ENCODE measurements around the gene NKIRAS2.

Gene NKIRAS2

DNA sequence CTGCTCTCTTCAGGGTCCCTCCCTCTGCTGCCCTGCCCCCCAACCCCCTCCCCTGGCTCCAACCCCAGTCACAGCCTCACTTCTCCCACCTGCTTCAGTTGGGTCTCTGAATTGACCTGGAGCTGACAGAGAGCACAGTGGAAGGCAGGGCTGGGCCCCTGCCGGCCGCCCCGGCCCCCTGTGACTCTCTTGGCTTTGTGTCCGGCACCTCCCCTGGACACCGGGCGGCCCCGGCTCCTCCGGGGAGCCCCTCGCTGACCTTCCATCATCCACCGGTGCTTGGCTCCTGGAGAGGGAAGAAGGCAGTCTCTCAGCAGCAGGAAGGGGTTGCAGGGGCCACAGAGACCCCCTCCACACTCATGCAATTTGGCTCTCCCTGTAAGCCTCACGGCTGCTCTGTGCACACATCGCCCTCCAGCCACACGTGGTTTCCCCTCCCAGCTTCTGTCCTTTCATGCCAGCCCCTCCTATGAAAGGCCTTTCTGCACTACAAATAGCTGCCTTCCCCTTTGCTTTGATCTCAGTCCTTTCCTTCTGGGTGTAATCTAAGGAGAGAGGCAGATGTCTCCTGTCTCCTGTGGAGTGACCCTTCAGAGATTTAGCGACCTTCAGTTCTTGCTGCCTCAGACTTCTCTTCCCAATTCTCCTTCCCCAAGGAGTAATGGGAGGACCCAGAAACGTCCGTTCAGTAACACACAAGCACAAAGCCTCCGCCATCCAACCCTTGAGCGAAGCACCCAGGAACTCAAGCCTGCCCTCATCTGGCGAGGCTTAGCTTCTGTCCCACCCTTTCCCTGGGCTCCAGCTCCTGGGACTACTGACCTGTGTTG, 8.3 kb downstream of the NKIRAS2 start:
- Histone ChIP-seq H3K9me3 (ENCODE audit: insufficient read depth, low read length) (no peaks in the 10 kb centered on the region), H3K9ac (ENCODE audit: insufficient read length, low read depth) (peak overlapping the region; percentile 68), H3K36me3 (ENCODE audit: insufficient read depth, insufficient read length, low read length) (peaks cover 27% of the 10 kb centered on the region), H3K4me3 (ENCODE audit: insufficient read length, low read depth) (peak overlapping the region; percentile 27), H3K27me3 (ENCODE audit: insufficient read depth, insufficient read length) (no peaks in the 10 kb centered on the region), H3K4me1 (ENCODE audit: insufficient read depth, insufficient read length) (peaks cover 25% of the 10 kb centered on the region)
- TF ChIP-seq SUZ12 (IDR thresholded peaks at IDR 0.05; ENCODE audit: extremely low read depth, insufficient read depth, insufficient read length) (no peak), YY1 (IDR thresholded peaks at IDR 0.05; ENCODE audit: insufficient read depth, insufficient read length) (peak; percentile 14), ZNF274 (IDR thresholded peaks at IDR 0.05; ENCODE audit: low read depth, low read length) (no peak)
- no peak for DNase-seq (ENCODE audit: low read depth, low spot score)

DNA sequence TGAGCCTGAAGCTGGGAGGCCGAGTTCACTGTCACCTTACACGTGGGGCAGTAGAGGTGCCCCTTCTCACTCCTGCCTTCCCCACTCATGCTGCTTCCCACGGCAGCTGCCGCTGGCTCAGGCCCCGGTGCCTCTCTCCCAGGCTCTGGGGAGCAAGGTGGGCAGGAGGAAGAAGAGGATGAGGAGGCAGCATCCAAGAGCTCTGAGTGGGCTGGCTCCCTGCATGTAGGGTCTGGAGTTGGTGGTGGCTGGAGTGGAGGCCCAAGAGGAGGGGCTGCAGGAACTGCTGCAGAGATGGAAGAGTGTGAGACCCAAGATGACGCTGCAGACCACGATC, 8.9 kb downstream of the NKIRAS2 start:
- H3K36me3 ChIP-seq (ENCODE audit: insufficient read depth, insufficient read length, low read length) = peaks cover 21% of the 10 kb centered on the region
- peak overlapping the region; percentile 29 for H3K9ac ChIP-seq (ENCODE audit: insufficient read length, low read depth)
- no peaks in the 10 kb centered on the region for H3K27me3 ChIP-seq (ENCODE audit: insufficient read depth, insufficient read length)
- no peak overlapping the region for H3K4me3 ChIP-seq (ENCODE audit: insufficient read length, low read depth)
- no peak for DNase-seq (ENCODE audit: low read depth, low spot score)
- H3K4me1 ChIP-seq (ENCODE audit: insufficient read depth, insufficient read length) = peaks cover 21% of the 10 kb centered on the region
- TF ChIP-seq SUZ12 (IDR thresholded peaks at IDR 0.05; ENCODE audit: extremely low read depth, insufficient read depth, insufficient read length) (no peak), ZNF274 (IDR thresholded peaks at IDR 0.05; ENCODE audit: low read depth, low read length) (no peak)
- no peaks in the 10 kb centered on the region for H3K9me3 ChIP-seq (ENCODE audit: insufficient read depth, low read length)

DNA sequence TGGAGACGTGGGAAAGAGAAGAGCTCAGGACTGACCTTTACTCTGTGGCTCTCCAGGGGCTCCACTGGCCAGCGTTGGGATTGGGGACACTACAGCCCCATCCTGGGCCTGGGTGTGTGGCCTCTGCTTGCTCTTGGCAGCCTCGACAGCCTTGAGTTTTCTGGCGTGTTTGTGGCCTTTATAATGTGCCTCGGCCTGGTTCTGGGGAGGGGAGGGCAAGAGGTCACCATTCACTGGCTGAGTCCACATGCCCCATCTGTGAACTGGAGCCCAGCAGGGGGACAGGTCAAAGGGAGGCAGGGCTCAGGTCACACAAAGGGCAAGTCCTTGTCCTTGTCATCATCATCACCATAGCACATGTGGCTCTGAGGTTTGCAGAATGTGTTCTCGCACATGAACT, 11.7 kb downstream of the NKIRAS2 start:
- TF ChIP-seq ZNF274 (IDR thresholded peaks at IDR 0.05; ENCODE audit: low read depth, low read length) (no peak), YY1 (IDR thresholded peaks at IDR 0.05; ENCODE audit: insufficient read depth, insufficient read length) (no peak), SUZ12 (IDR thresholded peaks at IDR 0.05; ENCODE audit: extremely low read depth, insufficient read depth, insufficient read length) (no peak)
- no peak for DNase-seq (ENCODE audit: low read depth, low spot score)
- Histone ChIP-seq H3K9ac (ENCODE audit: insufficient read length, low read depth) (no peak overlapping the region), H3K36me3 (ENCODE audit: insufficient read depth, insufficient read length, low read length) (no peaks in the 10 kb centered on the region), H3K9me3 (ENCODE audit: insufficient read depth, low read length) (no peaks in the 10 kb centered on the region), H3K4me3 (ENCODE audit: insufficient read length, low read depth) (no peak overlapping the region), H3K27me3 (ENCODE audit: insufficient read depth, insufficient read length) (no peaks in the 10 kb centered on the region), H3K4me1 (ENCODE audit: insufficient read depth, insufficient read length) (peaks cover 19% of the 10 kb centered on the region)

DNA sequence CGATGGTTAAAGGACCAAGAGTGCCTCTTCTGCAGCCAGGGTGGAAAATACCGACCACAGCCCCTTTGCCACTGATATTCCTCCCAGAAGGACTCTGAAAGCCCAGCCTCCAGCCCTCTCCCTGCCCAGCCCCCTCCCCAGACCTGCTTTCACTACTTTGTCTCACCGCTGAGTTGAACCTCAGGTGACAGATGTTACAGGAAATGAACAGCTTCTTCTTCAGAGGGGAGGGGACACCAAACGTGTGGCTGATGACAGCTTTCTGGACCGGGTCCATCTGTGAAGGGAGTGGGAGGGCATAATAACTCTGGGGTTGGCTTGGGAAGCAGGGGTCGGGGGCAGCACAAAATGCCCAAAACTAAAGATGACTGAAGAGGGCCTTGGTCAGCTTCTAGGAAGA, 14.2 kb downstream of the NKIRAS2 start:
- no peaks in the 10 kb centered on the region for H3K27me3 ChIP-seq (ENCODE audit: insufficient read depth, insufficient read length)
- no peak overlapping the region for H3K9ac ChIP-seq (ENCODE audit: insufficient read length, low read depth)
- no peak for DNase-seq (ENCODE audit: low read depth, low spot score)
- no peak for TF ChIP-seq YY1 (IDR thresholded peaks at IDR 0.05; ENCODE audit: insufficient read depth, insufficient read length)
- no peak for TF ChIP-seq SUZ12 (IDR thresholded peaks at IDR 0.05; ENCODE audit: extremely low read depth, insufficient read depth, insufficient read length)
- TF ChIP-seq ZNF274 (IDR thresholded peaks at IDR 0.05; ENCODE audit: low read depth, low read length) = no peak
- H3K4me3 ChIP-seq (ENCODE audit: insufficient read length, low read depth) = no peak overlapping the region
- H3K9me3 ChIP-seq (ENCODE audit: insufficient read depth, low read length) = no peaks in the 10 kb centered on the region
- no peaks in the 10 kb centered on the region for H3K36me3 ChIP-seq (ENCODE audit: insufficient read depth, insufficient read length, low read length)
- peaks cover 13% of the 10 kb centered on the region for H3K4me1 ChIP-seq (ENCODE audit: insufficient read depth, insufficient read length)

DNA sequence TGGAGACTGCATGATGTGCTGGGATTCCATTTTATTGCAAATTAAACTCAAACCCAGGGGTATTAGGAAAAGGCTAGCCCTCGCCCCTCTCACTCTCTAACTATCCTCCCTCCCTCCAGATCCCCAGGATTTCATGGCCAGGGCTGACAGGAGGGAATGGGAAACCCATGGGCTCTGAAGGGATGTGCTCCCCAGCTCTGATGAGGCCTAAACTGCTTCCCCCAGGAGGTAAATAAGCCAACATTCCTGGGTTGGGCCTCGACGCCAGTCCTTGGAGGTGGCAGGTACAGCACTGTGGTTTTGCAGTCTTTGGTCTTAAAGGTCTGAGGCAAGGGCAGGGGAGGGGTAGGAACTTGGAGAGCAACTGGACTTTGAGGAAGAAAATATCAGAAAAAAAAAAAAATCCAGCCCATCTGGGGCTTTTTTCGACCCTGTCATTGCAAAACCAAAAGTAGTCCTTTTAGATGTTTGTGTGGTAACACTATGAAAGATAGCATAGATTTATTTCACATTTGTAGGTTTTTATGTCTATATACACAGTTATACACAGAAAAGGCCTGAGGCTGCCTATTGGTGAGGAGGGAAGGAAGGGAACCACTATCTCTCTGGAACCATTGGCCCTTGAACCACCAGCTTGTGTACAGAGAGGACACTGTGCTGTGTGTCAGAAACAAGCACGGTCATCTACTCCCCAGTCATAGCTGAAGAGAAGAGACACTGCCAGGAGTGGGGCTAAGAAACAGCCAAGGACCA, 18.5 kb downstream of the NKIRAS2 start:
- DNase-seq (ENCODE audit: low read depth, low spot score) = no peak
- no peak overlapping the region for H3K4me3 ChIP-seq (ENCODE audit: insufficient read length, low read depth)
- H3K9me3 ChIP-seq (ENCODE audit: insufficient read depth, low read length) = no peaks in the 10 kb centered on the region
- no peak overlapping the region for H3K9ac ChIP-seq (ENCODE audit: insufficient read length, low read depth)
- H3K4me1 ChIP-seq (ENCODE audit: insufficient read depth, insufficient read length) = peaks cover 25% of the 10 kb centered on the region
- H3K27me3 ChIP-seq (ENCODE audit: insufficient read depth, insufficient read length) = no peaks in the 10 kb centered on the region
- TF ChIP-seq YY1 (IDR thresholded peaks at IDR 0.05; ENCODE audit: insufficient read depth, insufficient read length) (no peak), SUZ12 (IDR thresholded peaks at IDR 0.05; ENCODE audit: extremely low read depth, insufficient read depth, insufficient read length) (no peak), ZNF274 (IDR thresholded peaks at IDR 0.05; ENCODE audit: low read depth, low read length) (no peak)
- no peaks in the 10 kb centered on the region for H3K36me3 ChIP-seq (ENCODE audit: insufficient read depth, insufficient read length, low read length)

DNA sequence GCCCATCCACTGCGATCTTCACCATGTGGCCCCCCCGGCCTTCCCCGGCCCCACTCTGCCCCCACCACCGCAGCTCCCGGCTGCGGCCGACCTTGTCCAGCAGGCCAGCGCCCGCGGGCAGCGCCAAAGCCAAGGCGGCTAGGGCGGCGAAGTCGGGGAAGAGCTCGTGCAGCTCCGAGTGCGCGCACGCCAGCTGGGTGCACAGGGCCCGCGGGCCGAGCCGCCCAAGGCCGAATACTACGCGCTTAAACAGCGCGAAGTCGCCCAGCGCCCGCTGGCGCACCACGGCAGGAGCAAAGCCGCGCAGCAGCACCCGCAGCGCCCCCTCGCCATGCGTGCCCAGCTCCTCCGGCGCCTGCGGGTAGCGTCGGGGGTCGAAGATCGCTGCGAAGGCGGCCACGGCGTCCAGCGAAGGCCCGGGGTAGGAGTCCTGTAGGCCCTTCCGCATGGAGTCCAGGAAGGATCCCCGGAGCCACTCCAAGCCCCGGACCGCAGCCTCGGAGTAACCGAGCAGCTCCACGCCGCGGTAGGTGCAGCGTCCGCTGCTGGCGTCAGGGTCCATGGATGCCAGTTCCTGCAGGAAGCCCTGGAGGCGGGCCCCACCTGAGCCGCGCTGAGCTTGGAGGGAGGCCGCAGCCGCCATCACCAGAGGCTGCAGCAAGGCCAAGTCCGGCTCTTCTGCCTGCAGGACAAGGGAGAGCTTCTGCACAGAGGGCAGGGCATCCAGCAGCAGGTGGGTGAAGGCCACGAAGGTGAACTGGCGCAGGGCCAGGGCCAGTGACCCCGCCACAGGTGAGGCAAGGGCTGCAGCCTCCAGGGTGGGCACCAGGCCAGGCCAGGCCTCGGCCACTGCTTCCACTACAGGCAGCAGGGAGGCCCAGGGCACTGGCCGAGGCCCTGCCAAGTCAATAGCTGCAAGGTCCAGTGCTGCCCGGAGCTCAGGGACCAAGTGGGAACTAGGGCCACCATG, 20.2 kb downstream of the NKIRAS2 start:
- Histone ChIP-seq H3K36me3 (ENCODE audit: insufficient read depth, insufficient read length, low read length) (no peaks in the 10 kb centered on the region), H3K4me1 (ENCODE audit: insufficient read depth, insufficient read length) (peaks cover 21% of the 10 kb centered on the region), H3K27me3 (ENCODE audit: insufficient read depth, insufficient read length) (no peaks in the 10 kb centered on the region), H3K4me3 (ENCODE audit: insufficient read length, low read depth) (no peak overlapping the region), H3K9ac (ENCODE audit: insufficient read length, low read depth) (no peak overlapping the region), H3K9me3 (ENCODE audit: insufficient read depth, low read length) (no peaks in the 10 kb centered on the region)
- no peak for DNase-seq (ENCODE audit: low read depth, low spot score)
- TF ChIP-seq YY1 (IDR thresholded peaks at IDR 0.05; ENCODE audit: insufficient read depth, insufficient read length) = no peak
- no peak for TF ChIP-seq SUZ12 (IDR thresholded peaks at IDR 0.05; ENCODE audit: extremely low read depth, insufficient read depth, insufficient read length)
- no peak for TF ChIP-seq ZNF274 (IDR thresholded peaks at IDR 0.05; ENCODE audit: low read depth, low read length)

All from NT2/D1 (cell line).